GM23248 (cell line): ENCODE measurements around the gene CEMIP. TPM values are rescaled to one million over a fixed set of nuclear protein-coding genes. Genes with fewer than 3 reads are reported as not detected.

Source experiments
- DNase-seq: peaks from one replicate; pipeline ENCODE4 v3.0.0-alpha.2; 2015
- H2AFZ ChIP-seq: fragments of 200-600 bp; sonication (generic); 2 replicates; pipeline ENCODE4 v1.6.1; 2016; ENCODE audit warnings: antibody characterized with exemption
- H3F3A ChIP-seq: fragments of 200-600 bp; sonication (generic); 2 replicates; pipeline ENCODE4 v1.6.1; 2016; ENCODE audit warnings: mild to moderate bottlenecking, antibody characterized with exemption, mixed run types; ENCODE audit not compliant: insufficient read depth
- H3K27ac ChIP-seq: fragments of 200-600 bp; sonication (generic); 2 replicates; pipeline ENCODE4 v1.5.1; 2016; ENCODE audit warnings: mild to moderate bottlenecking
- H3K27me3 ChIP-seq: fragments of 200-600 bp; sonication (generic); replicated peaks from 2 replicates; pipeline ENCODE4 v1.6.1; 2016; ENCODE audit warnings: mild to moderate bottlenecking; ENCODE audit not compliant: insufficient read depth
- H3K36me3 ChIP-seq: fragments of 200-600 bp; sonication (generic); 2 replicates; pipeline ENCODE4 v1.6.1; 2016; ENCODE audit warnings: low read depth, mild to moderate bottlenecking
- H3K4me1 ChIP-seq: fragments of 200-600 bp; sonication (generic); 2 replicates; pipeline ENCODE4 v1.6.1; 2016; ENCODE audit warnings: mild to moderate bottlenecking; ENCODE audit not compliant: insufficient read depth
- H3K4me2 ChIP-seq: fragments of 200-600 bp; sonication (generic); one replicate; pipeline ENCODE4 v1.6.1; 2016; ENCODE audit warnings: mild to moderate bottlenecking; ENCODE audit not compliant: unreplicated experiment
- H3K4me3 ChIP-seq: fragments of 200-600 bp; sonication (generic); 2 replicates; pipeline ENCODE4 v1.5.1; 2016; ENCODE audit warnings: mild to moderate bottlenecking
- H3K79me2 ChIP-seq: fragments of 200-600 bp; sonication (generic); 2 replicates; pipeline ENCODE4 v1.6.1; 2016; ENCODE audit warnings: mild to moderate bottlenecking; ENCODE audit not compliant: insufficient read depth
- H3K9ac ChIP-seq: fragments of 200-600 bp; sonication (generic); 2 replicates; pipeline ENCODE4 v1.6.1; 2016; ENCODE audit warnings: mild to moderate bottlenecking
- H3K9me2 ChIP-seq: fragments of 200-600 bp; sonication (generic); 2 replicates; pipeline ENCODE4 v1.6.1; 2016; ENCODE audit warnings: mixed run types, mild to moderate bottlenecking, moderate library complexity; ENCODE audit not compliant: insufficient read depth
- H3K9me3 ChIP-seq: fragments of 200-600 bp; sonication (generic); one replicate; pipeline ENCODE4 v1.6.1; 2017; ENCODE audit warnings: low read depth
- H4K20me1 ChIP-seq: fragments of 200-600 bp; sonication (generic); 2 replicates; pipeline ENCODE4 v1.6.0; 2016; ENCODE audit not compliant: insufficient read depth
- EZH2 ChIP-seq: fragments of 200-600 bp; sonication (generic); IDR thresholded peaks from 2 replicates; pipeline ENCODE4 v1.6.1; 2018; ENCODE audit warnings: antibody characterized with exemption, mild to moderate bottlenecking; ENCODE audit not compliant: insufficient read depth, poor library complexity, severe bottlenecking
- EZH2phosphoT487 ChIP-seq: fragments of 200-600 bp; sonication (generic); IDR thresholded peaks from 2 replicates; pipeline ENCODE4 v1.6.1; 2018; ENCODE audit warnings: antibody characterized with exemption, moderate library complexity, mild to moderate bottlenecking, low read depth; ENCODE audit not compliant: insufficient read depth
- WGBS, 2 experiments: methylation state at CpG; one replicate each; pipeline ENCODE4 v1.1.6; 2015 to 2017; ENCODE audit warnings: low lambda C conversion rate in 2 of 2, low coverage in 1 of 2; ENCODE audit errors: missing lambda C conversion rate in 2 of 2; 5-methylcytosine and 5-hydroxymethylcytosine counted together
- in situ Hi-C: fragments of 300-500 bp; cut with MboI; formaldehyde crosslinking; loops from 2 replicates; pipeline ENCODE4 v1.15.0; 2020
- polyA plus RNA-seq: library from polyadenylated mRNA; unstranded; fragments of >200 nt; fragmentation: Nextera tagmentation; extraction: Ambion mirVana; gene quantifications from 2 replicates; pipeline ENCODE4 v1.2.1, GENCODE V29; 2016
- total RNA-seq: library from RNA; depleted of rRNA; stranded (reverse); fragments of >200 nt; shearing (Covaris generic); gene quantifications from 2 replicates; pipeline ENCODE4 v1.2.3, GENCODE V29; 2014

CEMIP gene
- total and polyA plus RNA-seq, 2 experiments from 2014 or later, result 134 to 213 TPM

GRCh38 chr15:80800067-80800466 lies 20.9 kb downstream of the CEMIP start:
- Histone ChIP-seq H3K9me2 (no peaks in the 10 kb centered on the region), H3F3A (peaks cover 97% of the 10 kb centered on the region), H3K4me2 (no peak overlapping the region), H2AFZ (no peak overlapping the region), H3K27ac (no peak overlapping the region), H4K20me1 (peaks cover 5% of the 10 kb centered on the region; the same call in 1 of the 2 replicates), H3K27me3 (no peaks in the 10 kb centered on the region), H3K9ac (no peak overlapping the region), H3K9me3 (no peaks in the 10 kb centered on the region), H3K79me2 (no peaks in the 10 kb centered on the region), H3K4me1 (no peaks in the 10 kb centered on the region), H3K36me3 (peaks cover 49% of the 10 kb centered on the region), H3K4me3 (no peak overlapping the region)
- DNase-seq, result peak; percentile 22
- in situ Hi-C loops, result no loop called here
- no peak for TF ChIP-seq EZH2phosphoT487
- TF ChIP-seq EZH2, result no peak
- 70 to 79% methylated on average over 5 of the region's 5 CpGs for WGBS, 2 experiments

DNA sequence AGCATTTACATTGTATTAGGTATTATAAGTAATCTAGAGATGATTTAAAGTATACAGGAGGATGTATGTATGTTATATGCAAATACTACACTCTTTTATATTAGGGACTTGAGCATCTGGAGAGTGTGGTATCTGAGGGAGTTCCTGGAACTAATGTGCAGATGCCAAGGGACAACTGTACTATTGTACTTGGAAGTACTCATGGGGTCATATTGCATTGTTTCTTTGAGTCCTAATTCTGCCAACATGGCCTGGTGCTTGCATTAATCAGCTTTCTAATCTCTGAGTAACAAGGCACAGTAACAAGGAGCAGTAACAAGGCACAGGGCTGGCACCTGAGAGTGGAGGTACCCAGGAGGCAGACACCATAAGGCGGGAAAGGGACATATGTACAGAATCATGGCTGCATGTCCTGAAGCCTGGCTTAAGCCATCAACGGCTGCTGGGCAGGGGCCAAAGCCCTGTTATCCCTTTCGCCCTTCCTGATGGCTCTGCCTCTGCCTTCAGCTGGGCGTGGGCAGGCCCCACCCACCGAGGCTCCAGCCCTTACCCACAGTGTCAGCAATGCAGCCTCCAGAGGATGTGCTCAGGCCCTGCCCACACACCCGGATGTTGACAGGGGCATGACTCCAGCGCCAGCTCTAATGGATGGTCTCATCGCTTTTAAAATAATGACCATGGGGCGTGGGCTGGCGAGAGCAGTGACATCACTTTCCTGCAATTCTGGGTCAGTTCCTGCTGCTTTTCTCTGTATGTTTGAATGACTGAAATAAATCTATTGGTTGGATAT lies 22.9 kb downstream of the CEMIP start:
- peak; percentile 47 for DNase-seq
- Histone ChIP-seq H3K9me3 (no peaks in the 10 kb centered on the region), H3K9me2 (no peaks in the 10 kb centered on the region), H3K27ac (no peak overlapping the region), H3K79me2 (no peaks in the 10 kb centered on the region), H3K9ac (no peak overlapping the region), H2AFZ (no peak overlapping the region), H3K4me2 (no peak overlapping the region), H3K4me3 (no peak overlapping the region), H3K4me1 (no peaks in the 10 kb centered on the region), H3K27me3 (no peaks in the 10 kb centered on the region), H3F3A (peaks cover 95% of the 10 kb centered on the region), H4K20me1 (peaks cover 5% of the 10 kb centered on the region; the same call in 1 of the 2 replicates), H3K36me3 (peaks cover 40% of the 10 kb centered on the region)
- TF ChIP-seq EZH2 (no peak), EZH2phosphoT487 (no peak)
- in situ Hi-C loops, result no loop called here
- WGBS, 2 experiments, result 81 to 82% methylated on average over 10 of the region's 10 CpGs

GRCh38 chr15:80803580-80804525 lies 24.7 kb downstream of the CEMIP start:
- Histone ChIP-seq H3K9me3 (no peaks in the 10 kb centered on the region), H3K27ac (no peak overlapping the region), H3K4me1 (no peaks in the 10 kb centered on the region), H3K4me3 (no peak overlapping the region), H3K9me2 (no peaks in the 10 kb centered on the region), H3K27me3 (no peaks in the 10 kb centered on the region), H2AFZ (no peak overlapping the region), H3K79me2 (no peaks in the 10 kb centered on the region), H4K20me1 (0 out of 2 replicates have a peak, but pooled peaks cover 5% of the 10 kb centered on the region), H3K4me2 (no peak overlapping the region), H3K9ac (no peak overlapping the region), H3F3A (peaks cover 95% of the 10 kb centered on the region), H3K36me3 (peaks cover 34% of the 10 kb centered on the region)
- TF ChIP-seq EZH2phosphoT487 (no peak), EZH2 (no peak)
- in situ Hi-C loops, result no loop called here
- 86 to 88% methylated on average over 7 of the region's 7 CpGs for WGBS, 2 experiments
- peak; percentile 29 for DNase-seq

DNA sequence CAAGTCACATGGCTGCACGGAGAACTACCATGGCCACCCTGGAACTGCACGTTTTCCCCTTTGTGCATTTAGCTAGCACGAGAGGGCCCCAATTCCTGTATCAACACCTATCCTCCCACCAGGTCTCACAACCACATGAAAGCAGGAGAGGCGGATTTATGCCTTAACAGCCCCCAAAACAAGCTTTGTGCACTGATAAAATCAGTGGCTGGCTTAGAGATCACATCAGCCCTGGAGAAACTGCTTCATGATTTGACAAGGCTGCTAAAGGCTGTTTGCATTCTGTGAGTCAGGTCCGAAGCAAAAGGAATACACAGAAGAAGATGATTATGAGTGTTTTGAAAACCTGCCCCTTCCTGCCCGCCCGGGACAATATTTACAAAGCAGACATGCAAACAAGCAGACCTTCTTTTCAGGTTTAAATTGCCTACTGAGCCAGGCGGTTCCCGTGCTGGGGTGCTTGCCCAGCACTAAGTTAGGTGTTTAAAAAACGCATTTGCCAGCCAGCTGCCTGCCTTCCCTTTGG lies 25.9 kb downstream of the CEMIP start:
- H3K9me3 ChIP-seq, result no peaks in the 10 kb centered on the region
- H4K20me1 ChIP-seq, result 0 out of 2 replicates have a peak, but pooled peaks cover 5% of the 10 kb centered on the region
- no peaks in the 10 kb centered on the region for H3K79me2 ChIP-seq
- peaks cover 32% of the 10 kb centered on the region; the same call in 1 of the 2 replicates for H3K36me3 ChIP-seq
- no peak overlapping the region for H3K4me2 ChIP-seq
- peaks cover 97% of the 10 kb centered on the region for H3F3A ChIP-seq
- DNase-seq, result no peak
- no peak overlapping the region for H3K9ac ChIP-seq
- WGBS, 2 experiments, result 76 to 78% methylated on average over 10 of the region's 10 CpGs
- no peak overlapping the region for H3K27ac ChIP-seq
- no peaks in the 10 kb centered on the region for H3K27me3 ChIP-seq
- in situ Hi-C loops, result no loop called here
- no peaks in the 10 kb centered on the region for H3K9me2 ChIP-seq
- no peaks in the 10 kb centered on the region for H3K4me1 ChIP-seq
- H3K4me3 ChIP-seq, result no peak overlapping the region
- no peak overlapping the region for H2AFZ ChIP-seq
- TF ChIP-seq EZH2, result no peak
- TF ChIP-seq EZH2phosphoT487, result no peak
